H9 (cell line): ENCODE results near the gene TCAF2. TPM values are rescaled to one million over a fixed set of nuclear protein-coding genes. Genes with fewer than 3 reads are reported as not detected.
"Not testable (repeated sequence)": the region's sequence is repeated elsewhere in the genome, so short reads cannot be mapped to it uniquely, and the experiment has no call there.

ENCODE experiments used
- DNase-seq: peaks from one replicate; pipeline ENCODE4 v3.0.0-alpha.2; 2017
- H2AFZ ChIP-seq: one replicate; pipeline ENCODE4 v1.6.1; 2013; ENCODE audit warnings: mild to moderate bottlenecking, low read length, control low read depth, moderate library complexity
- H2AK5ac ChIP-seq: 2 replicates; pipeline ENCODE4 v1.6.1; 2013; ENCODE audit warnings: low read length, control low read depth, mixed read lengths; ENCODE audit not compliant: insufficient read length
- H2BK120ac ChIP-seq: one replicate; pipeline ENCODE4 v1.6.1; 2013; ENCODE audit warnings: low read depth, mild to moderate bottlenecking, low read length, control low read depth, inconsistent platforms; ENCODE audit not compliant: poor library complexity, severe bottlenecking
- H2BK12ac ChIP-seq: 2 replicates; pipeline ENCODE4 v1.6.1; 2013; ENCODE audit warnings: low read length, control low read depth, mixed read lengths, low read depth; ENCODE audit not compliant: insufficient read length
- H2BK15ac ChIP-seq: 2 replicates; pipeline ENCODE4 v1.6.1; 2013; ENCODE audit warnings: low read depth, low read length, control low read depth
- H2BK20ac ChIP-seq: one replicate; pipeline ENCODE4 v1.6.1; 2013; ENCODE audit warnings: low read depth, mild to moderate bottlenecking, low read length, control low read depth, inconsistent platforms; ENCODE audit not compliant: poor library complexity, severe bottlenecking
- H2BK5ac ChIP-seq: 2 replicates; pipeline ENCODE4 v1.6.1; 2013; ENCODE audit warnings: low read length, control low read depth, mixed read lengths; ENCODE audit not compliant: insufficient read length
- H3K14ac ChIP-seq: 2 replicates; pipeline ENCODE4 v1.6.1; 2013; ENCODE audit warnings: low read length, control low read depth; ENCODE audit not compliant: insufficient read depth
- H3K18ac ChIP-seq: 2 replicates; pipeline ENCODE4 v1.6.1; 2013; ENCODE audit warnings: low read depth, mild to moderate bottlenecking, mixed read lengths, low read length, control low read depth; ENCODE audit not compliant: insufficient read length
- H3K23ac ChIP-seq: 2 replicates; pipeline ENCODE4 v1.6.1; 2013; ENCODE audit warnings: low read length, control low read depth, mixed read lengths, low read depth; ENCODE audit not compliant: insufficient read length
- H3K23me2 ChIP-seq: 2 replicates; pipeline ENCODE4 v1.6.1; 2013; ENCODE audit warnings: low read depth, mild to moderate bottlenecking, mixed read lengths, low read length, control low read depth; ENCODE audit not compliant: insufficient read length, poor library complexity, severe bottlenecking
- H3K27ac ChIP-seq: 2 replicates; pipeline ENCODE4 v1.5.1; 2013; ENCODE audit warnings: low read length, control low read depth, mixed read lengths, low read depth; ENCODE audit not compliant: insufficient read length
- H3K27me3 ChIP-seq: 2 replicates; pipeline ENCODE4 v1.6.1; 2013; ENCODE audit warnings: low read length, control low read depth, inconsistent platforms; ENCODE audit not compliant: insufficient read depth
- H3K4ac ChIP-seq: 2 replicates; pipeline ENCODE4 v1.6.1; 2013; ENCODE audit warnings: low read depth, mild to moderate bottlenecking, control low read depth, inconsistent platforms, low read length, moderate library complexity
- H3K4me1 ChIP-seq: 2 replicates; pipeline ENCODE4 v1.6.1; 2013; ENCODE audit warnings: low read length, control low read depth, inconsistent platforms; ENCODE audit not compliant: insufficient read depth
- H3K4me2 ChIP-seq: 2 replicates; pipeline ENCODE4 v1.6.1; 2013; ENCODE audit warnings: low read length, control low read depth, mixed read lengths; ENCODE audit not compliant: insufficient read length, insufficient read depth
- H3K56ac ChIP-seq: 2 replicates; pipeline ENCODE4 v1.6.1; 2013; ENCODE audit warnings: low read depth, mild to moderate bottlenecking, mixed read lengths, low read length, control low read depth; ENCODE audit not compliant: insufficient read length
- H3K79me1 ChIP-seq: 2 replicates; pipeline ENCODE4 v1.6.1; 2013; ENCODE audit warnings: low read depth, mild to moderate bottlenecking, moderate library complexity, low read length, control low read depth, inconsistent platforms; ENCODE audit not compliant: insufficient read depth, poor library complexity, severe bottlenecking
- H3K79me2 ChIP-seq: 2 replicates; pipeline ENCODE4 v1.6.1; 2013; ENCODE audit warnings: low read length, control low read depth, inconsistent platforms; ENCODE audit not compliant: insufficient read depth
- H3K9ac ChIP-seq: 2 replicates; pipeline ENCODE4 v1.6.1; 2013; ENCODE audit warnings: low read length, control low read depth, mixed read lengths; ENCODE audit not compliant: insufficient read length; ENCODE audit errors: extremely low read depth
- H3K9me3 ChIP-seq: one replicate; pipeline ENCODE4 v1.6.1; 2013; ENCODE audit warnings: low read depth, low read length, inconsistent platforms; ENCODE audit not compliant: control insufficient read depth
- H3T11ph ChIP-seq: one replicate; pipeline ENCODE4 v1.6.1; 2013; ENCODE audit warnings: mild to moderate bottlenecking, low read length, control low read depth, inconsistent platforms
- H4K20me1 ChIP-seq: one replicate; pipeline ENCODE4 v1.6.1; 2013; ENCODE audit not compliant: control insufficient read depth, insufficient read length, insufficient read depth
- H4K5ac ChIP-seq: 2 replicates; pipeline ENCODE4 v1.6.1; 2013; ENCODE audit warnings: low read depth, mild to moderate bottlenecking, mixed read lengths, low read length, control low read depth; ENCODE audit not compliant: insufficient read length
- H4K8ac ChIP-seq: replicated peaks from 2 replicates; pipeline ENCODE4 v1.6.1; 2013; ENCODE audit warnings: low read length, control low read depth, mixed read lengths, low read depth; ENCODE audit not compliant: insufficient read length
- H4K91ac ChIP-seq: 2 replicates; pipeline ENCODE4 v1.6.1; 2013; ENCODE audit warnings: low read depth, mild to moderate bottlenecking, moderate library complexity, mixed read lengths, low read length, control low read depth; ENCODE audit not compliant: insufficient read length
- H3K27ac Mint-ChIP-seq, 3 experiments: 2 replicates in 2 of 3; 3 replicates in 1 of 3; pipeline ENCODE4 v1.8.0; 2020 to 2021; ENCODE audit warnings: mixed read lengths in 3 of 3, mild to moderate bottlenecking in 1 of 3, moderate library complexity in 1 of 3
- H3K27me3 Mint-ChIP-seq: 2 replicates; pipeline ENCODE4 v1.8.0; 2021; ENCODE audit warnings: low read depth, mild to moderate bottlenecking, moderate library complexity, mixed read lengths
- H3K36me3 Mint-ChIP-seq, 3 experiments: 2 replicates in 2 of 3; 3 replicates in 1 of 3; pipeline ENCODE4 v1.8.0; 2020 to 2021; ENCODE audit warnings: low read depth in 3 of 3, mixed read lengths in 3 of 3; ENCODE audit not compliant: insufficient read depth in 1 of 3
- H3K4me1 Mint-ChIP-seq, 2 experiments: 2 replicates each; pipeline ENCODE4 v1.8.0; 2020; ENCODE audit warnings: mixed read lengths in 2 of 2
- H3K4me3 Mint-ChIP-seq, 2 experiments: 2 replicates in 1 of 2; 3 replicates in 1 of 2; pipeline ENCODE4 v1.8.0; 2020 to 2021; ENCODE audit warnings: mild to moderate bottlenecking in 2 of 2, mixed read lengths in 2 of 2, moderate library complexity in 1 of 2
- H3K9me3 Mint-ChIP-seq, 2 experiments: 2 replicates in 1 of 2; 3 replicates in 1 of 2; pipeline ENCODE4 v1.8.0; 2020; ENCODE audit warnings: mild to moderate bottlenecking in 2 of 2, mixed read lengths in 2 of 2, moderate library complexity in 1 of 2
- WGBS: extraction: QIAGEN DNeasy Blood & Tissue Kit; methylation state at CpG from one replicate; pipeline ENCODE4 v1.1.7; 2013; ENCODE audit warnings: missing lambda C conversion rate, low lambda C conversion rate, mixed read lengths; ENCODE audit not compliant: insufficient read length; ENCODE audit errors: extremely low coverage; 5-methylcytosine and 5-hydroxymethylcytosine counted together
- total RNA-seq: library from RNA; stranded (reverse); gene quantifications from 2 replicates; pipeline ENCODE4 v1.2.1, GENCODE V29; 2021

TCAF2 gene
- total RNA-seq, 1 experiment from 2014 or later, result 0.04 TPM

- H3K79me2 ChIP-seq, H3K79me1 ChIP-seq, H2AK5ac ChIP-seq, H2BK5ac ChIP-seq, H2AFZ ChIP-seq, H2BK120ac ChIP-seq, H3K23me2 ChIP-seq, H3K18ac ChIP-seq, H3K4me1 Mint-ChIP-seq, H3K9me3 Mint-ChIP-seq, H3K4ac ChIP-seq, H3K4me2 ChIP-seq, H2BK15ac ChIP-seq, H4K20me1 ChIP-seq, H3K36me3 Mint-ChIP-seq, H3K27me3 Mint-ChIP-seq, H3K27ac Mint-ChIP-seq, H3K56ac ChIP-seq, H3K14ac ChIP-seq, H2BK12ac ChIP-seq, H3K23ac ChIP-seq, H3K4me3 Mint-ChIP-seq, H3K4me1 ChIP-seq, H4K91ac ChIP-seq, H3T11ph ChIP-seq, H3K9me3 ChIP-seq, H3K27me3 ChIP-seq, H4K8ac ChIP-seq, H3K9ac ChIP-seq, H3K27ac ChIP-seq, H2BK20ac ChIP-seq, H4K5ac ChIP-seq, DNase-seq: not testable (repeated sequence)
- no CpG with 5 or more reads among the region's 12 CpGs for WGBS
Observed at GRCh38 chr7:143635364-143636240, 14.8 kb downstream of the TCAF2 start.

GRCh38 chr7:143639372-143639771 lies 18.6 kb downstream of the TCAF2 start:
- H2BK120ac ChIP-seq, H2BK15ac ChIP-seq, H3T11ph ChIP-seq, H4K20me1 ChIP-seq, H3K79me1 ChIP-seq, H3K4me2 ChIP-seq, H3K14ac ChIP-seq, H4K91ac ChIP-seq, H3K56ac ChIP-seq, H3K27me3 Mint-ChIP-seq, H2AK5ac ChIP-seq, DNase-seq, H3K4me1 Mint-ChIP-seq, H3K27ac ChIP-seq, H2BK5ac ChIP-seq, H3K23ac ChIP-seq, H3K23me2 ChIP-seq, H3K36me3 Mint-ChIP-seq, H2AFZ ChIP-seq, H4K5ac ChIP-seq, H3K9ac ChIP-seq, H3K27me3 ChIP-seq, H2BK12ac ChIP-seq, H4K8ac ChIP-seq, H3K4me3 Mint-ChIP-seq, H2BK20ac ChIP-seq, H3K4me1 ChIP-seq, H3K4ac ChIP-seq, H3K79me2 ChIP-seq, H3K9me3 Mint-ChIP-seq, H3K18ac ChIP-seq, H3K9me3 ChIP-seq, H3K27ac Mint-ChIP-seq: not testable (repeated sequence)
- no CpG with 5 or more reads among the region's 7 CpGs for WGBS
